ENCODE data around the gene MAD2L2.

The MAD2L2 gene

DNA sequence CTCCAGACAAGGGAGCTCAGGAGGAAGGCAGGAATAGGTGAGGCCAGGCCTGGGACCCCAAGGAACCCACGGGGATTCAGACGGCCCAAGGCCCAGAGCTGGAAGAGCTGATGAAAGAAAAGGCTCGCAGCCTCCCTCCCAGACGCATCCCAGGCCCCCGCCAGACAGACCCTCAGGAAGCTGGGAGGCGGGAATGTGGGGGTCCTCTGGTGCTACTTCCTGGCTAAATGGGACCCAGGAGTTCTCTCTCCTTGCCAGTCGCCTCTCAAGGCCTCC lies 27.1 kb downstream of the MAD2L2 start:
- peaks cover 73% of the 10 kb centered on the region for H3K27me3 ChIP-seq
- peaks cover 14 to 36% of the 10 kb centered on the region in 2 experiments for H3K4me1 ChIP-seq (ENCODE audit: control insufficient read depth in 1 of 2, insufficient read depth in 1 of 2, low read depth in 1 of 2, low read length in 1 of 2)
- TF ChIP-seq, protein P1, sequence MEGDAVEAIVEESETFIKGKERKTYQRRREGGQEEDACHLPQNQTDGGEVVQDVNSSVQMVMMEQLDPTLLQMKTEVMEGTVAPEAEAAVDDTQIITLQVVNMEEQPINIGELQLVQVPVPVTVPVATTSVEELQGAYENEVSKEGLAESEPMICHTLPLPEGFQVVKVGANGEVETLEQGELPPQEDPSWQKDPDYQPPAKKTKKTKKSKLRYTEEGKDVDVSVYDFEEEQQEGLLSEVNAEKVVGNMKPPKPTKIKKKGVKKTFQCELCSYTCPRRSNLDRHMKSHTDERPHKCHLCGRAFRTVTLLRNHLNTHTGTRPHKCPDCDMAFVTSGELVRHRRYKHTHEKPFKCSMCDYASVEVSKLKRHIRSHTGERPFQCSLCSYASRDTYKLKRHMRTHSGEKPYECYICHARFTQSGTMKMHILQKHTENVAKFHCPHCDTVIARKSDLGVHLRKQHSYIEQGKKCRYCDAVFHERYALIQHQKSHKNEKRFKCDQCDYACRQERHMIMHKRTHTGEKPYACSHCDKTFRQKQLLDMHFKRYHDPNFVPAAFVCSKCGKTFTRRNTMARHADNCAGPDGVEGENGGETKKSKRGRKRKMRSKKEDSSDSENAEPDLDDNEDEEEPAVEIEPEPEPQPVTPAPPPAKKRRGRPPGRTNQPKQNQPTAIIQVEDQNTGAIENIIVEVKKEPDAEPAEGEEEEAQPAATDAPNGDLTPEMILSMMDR (IDR thresholded peaks at IDR 0.05) = no peak
- H3K4me3 ChIP-seq (ENCODE audit: low read depth in 1 of 2, low read length in 1 of 2) = peak overlapping the region in 1 of 2 experiments; percentile 67
- H3K27ac ChIP-seq = no peak overlapping the region
- H3K9me3 ChIP-seq = no peaks in the 10 kb centered on the region
- H3K36me3 ChIP-seq = no peaks in the 10 kb centered on the region

DNA sequence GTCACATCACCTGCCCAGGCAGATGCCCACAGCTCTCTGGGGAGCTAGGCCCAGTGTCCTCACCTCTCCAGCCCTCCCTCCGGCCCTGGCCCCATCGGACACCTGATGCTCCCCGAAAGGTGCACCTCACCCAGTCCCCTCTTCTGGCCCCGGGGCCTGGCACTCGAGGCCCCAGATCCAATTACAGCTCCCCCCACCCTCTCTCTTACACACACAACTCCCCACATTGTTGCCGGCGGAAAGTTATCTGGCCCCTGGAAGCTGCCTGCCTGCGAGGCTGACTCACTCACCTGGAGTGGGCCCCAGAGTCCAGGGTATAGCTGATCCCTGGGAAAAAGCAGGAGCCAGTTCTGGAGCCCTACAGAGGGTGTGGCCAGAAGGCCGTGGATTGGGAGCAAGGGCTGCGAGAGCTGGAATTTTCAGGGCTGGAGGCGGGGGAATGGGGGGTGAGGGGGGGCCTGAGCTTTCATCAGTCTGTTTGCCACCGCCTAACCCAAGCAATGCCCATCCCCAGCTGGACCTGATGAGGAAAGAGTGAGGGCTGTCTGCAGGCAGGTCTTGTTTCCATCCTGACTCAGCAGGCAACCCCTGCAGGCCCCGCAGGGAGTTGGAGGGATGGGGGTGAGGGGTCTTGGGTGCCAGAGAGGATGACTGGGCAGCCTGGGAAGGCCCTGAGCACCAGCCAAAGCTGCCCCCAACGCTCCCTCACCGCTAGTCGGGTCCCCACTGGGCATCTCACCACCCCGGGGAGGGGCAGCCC lies 27.7 kb downstream of the MAD2L2 start:
- H3K27ac ChIP-seq = no peak overlapping the region
- TF ChIP-seq, protein P1 (IDR thresholded peaks at IDR 0.05) = no peak
- no peak overlapping the region for H3K4me3 ChIP-seq (ENCODE audit: low read depth in 1 of 2, low read length in 1 of 2)
- H3K4me1 ChIP-seq (ENCODE audit: control insufficient read depth in 1 of 2, insufficient read depth in 1 of 2, low read depth in 1 of 2, low read length in 1 of 2) = peaks cover 14 to 37% of the 10 kb centered on the region in 2 experiments
- H3K9me3 ChIP-seq = no peaks in the 10 kb centered on the region
- no peaks in the 10 kb centered on the region for H3K36me3 ChIP-seq
- H3K27me3 ChIP-seq = peaks cover 78% of the 10 kb centered on the region

DNA sequence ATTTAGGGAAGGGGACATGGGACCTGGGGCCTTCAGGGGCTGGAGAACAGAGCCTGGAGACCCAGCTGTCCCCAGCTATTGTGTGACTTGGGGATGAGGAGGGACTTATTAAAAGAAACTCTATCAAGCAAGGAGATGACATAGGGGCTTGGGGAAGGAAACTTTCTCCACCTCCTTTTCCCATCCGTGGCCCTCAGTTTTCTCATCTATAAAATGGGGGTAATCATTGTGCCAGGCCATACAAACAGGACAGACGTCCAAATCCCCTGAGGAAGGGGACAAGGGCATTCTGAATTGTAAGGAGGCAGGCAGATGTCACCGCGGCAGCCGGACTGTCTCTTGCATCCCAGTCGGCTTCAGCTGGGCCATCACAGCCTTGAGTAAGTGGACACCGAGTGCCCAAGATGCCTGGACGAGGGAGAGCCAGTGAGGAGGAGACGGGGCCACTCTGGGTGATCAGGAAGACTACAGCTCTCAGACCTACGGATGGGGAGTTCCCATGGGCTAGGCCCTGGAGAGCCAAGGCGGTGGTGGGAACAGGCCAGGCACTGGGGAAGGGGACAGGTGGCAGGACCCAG lies 28.7 kb downstream of the MAD2L2 start:
- H3K9me3 ChIP-seq = no peaks in the 10 kb centered on the region
- no peak overlapping the region for H3K27ac ChIP-seq
- TF ChIP-seq, protein P1 (IDR thresholded peaks at IDR 0.05) = no peak
- H3K36me3 ChIP-seq = no peaks in the 10 kb centered on the region
- H3K27me3 ChIP-seq = peaks cover 88% of the 10 kb centered on the region
- H3K4me3 ChIP-seq (ENCODE audit: low read depth in 1 of 2, low read length in 1 of 2) = no peak overlapping the region
- H3K4me1 ChIP-seq (ENCODE audit: control insufficient read depth in 1 of 2, insufficient read depth in 1 of 2, low read depth in 1 of 2, low read length in 1 of 2) = peaks cover 14 to 37% of the 10 kb centered on the region in 2 experiments

DNA sequence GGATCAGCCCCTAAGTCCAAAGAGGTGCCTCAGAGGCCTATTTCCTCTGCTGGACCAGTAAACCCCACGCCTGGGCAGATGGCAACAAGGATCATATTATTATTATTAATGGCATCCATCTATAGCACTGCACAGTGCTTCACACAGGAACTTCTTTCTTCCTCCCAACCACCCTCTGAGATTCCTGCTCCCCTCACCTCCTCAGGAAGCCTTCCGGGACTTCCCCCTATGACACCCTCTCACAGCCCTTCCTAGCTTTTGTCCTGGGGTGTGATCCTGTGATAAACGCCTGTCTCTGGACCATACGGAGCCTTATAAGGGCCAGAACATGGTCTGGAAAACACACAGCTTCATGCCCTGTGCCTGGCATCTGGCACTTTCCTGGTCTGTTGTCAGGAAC lies 29.9 kb downstream of the MAD2L2 start:
- Histone ChIP-seq H3K36me3 (no peaks in the 10 kb centered on the region), H3K4me1 (ENCODE audit: control insufficient read depth in 1 of 2, insufficient read depth in 1 of 2, low read depth in 1 of 2, low read length in 1 of 2) (peaks cover 14 to 37% of the 10 kb centered on the region in 2 experiments), H3K9me3 (no peaks in the 10 kb centered on the region), H3K4me3 (ENCODE audit: low read depth in 1 of 2, low read length in 1 of 2) (no peak overlapping the region), H3K27me3 (peaks cover 93% of the 10 kb centered on the region), H3K27ac (no peak overlapping the region)
- TF ChIP-seq, protein P1 (IDR thresholded peaks at IDR 0.05) = no peak

DNA sequence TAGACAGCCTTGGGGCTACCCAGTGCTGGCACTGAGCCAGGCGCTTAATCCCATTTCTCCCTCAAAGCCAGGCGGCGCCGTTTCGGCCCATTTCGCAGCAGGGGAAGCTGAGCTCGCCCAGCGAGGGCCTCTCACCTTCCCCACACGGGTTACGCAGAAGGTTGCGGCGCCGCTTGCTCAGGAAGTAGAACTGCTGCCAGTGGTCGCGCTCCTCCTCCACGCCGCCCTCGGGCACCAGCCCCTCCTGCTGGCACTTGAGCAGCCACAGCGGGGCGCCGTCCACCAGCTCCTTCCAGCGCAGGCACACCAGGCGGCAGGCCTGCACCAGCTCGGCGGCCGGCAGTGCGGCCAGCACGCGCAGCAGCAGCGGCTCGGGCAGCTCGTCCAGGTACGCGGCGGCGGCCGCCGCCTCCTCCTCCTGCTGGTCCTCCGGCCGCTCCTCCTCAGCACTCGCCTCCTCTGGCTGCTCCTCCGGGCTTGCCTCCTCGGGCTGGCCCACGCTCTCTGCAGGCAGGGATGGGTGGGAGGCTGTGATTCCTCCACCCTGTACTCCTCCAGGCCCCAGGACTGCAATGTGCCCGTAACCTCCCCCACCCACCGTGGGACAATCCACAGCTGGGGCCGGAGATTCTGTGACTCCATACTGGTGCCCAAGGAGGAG lies 30.5 kb downstream of the MAD2L2 start:
- Histone ChIP-seq H3K36me3 (no peaks in the 10 kb centered on the region), H3K9me3 (no peaks in the 10 kb centered on the region), H3K4me3 (ENCODE audit: low read depth in 1 of 2, low read length in 1 of 2) (peak overlapping the region; percentile 3 to 42), H3K4me1 (ENCODE audit: control insufficient read depth in 1 of 2, insufficient read depth in 1 of 2, low read depth in 1 of 2, low read length in 1 of 2) (peaks cover 14 to 35% of the 10 kb centered on the region in 2 experiments), H3K27ac (no peak overlapping the region), H3K27me3 (peaks cover 88% of the 10 kb centered on the region)
- TF ChIP-seq, protein P1 (IDR thresholded peaks at IDR 0.05) = peak; percentile 60

All from neutrophil (primary cell).